Fibroblast of mammary gland (primary cell): ENCODE results near the gene SLC7A1.

ENCODE experiments used
- DNase-seq: peaks from one replicate; pipeline ENCODE4 v3.0.0-alpha.2; 2010; ENCODE audit warnings: low read depth
- H3K4me3 ChIP-seq: 2 replicates; pipeline ENCODE4 v1.5.1; 2011; ENCODE audit warnings: low read depth, mild to moderate bottlenecking, low read length, moderate library complexity; ENCODE audit not compliant: control insufficient read depth
- CTCF ChIP-seq: conservative IDR thresholded peaks from 2 replicates; pipeline ENCODE4 v1.5.1; 2011; ENCODE audit warnings: low read depth, low read length, inconsistent platforms; ENCODE audit not compliant: control insufficient read depth, insufficient read depth

Gene SLC7A1

GRCh38 chr13:29536853-29537252 lies 58.6 kb downstream of the SLC7A1 start:
- H3K4me3 ChIP-seq, result no peak overlapping the region
- DNase-seq, result no peak
- TF ChIP-seq CTCF, result no peak

GRCh38 chr13:29535663-29536655 lies 59.5 kb downstream of the SLC7A1 start:
- TF ChIP-seq CTCF, result no peak
- no peak for DNase-seq

GRCh38 chr13:29534083-29534482 lies 61.4 kb downstream of the SLC7A1 start:
- no peak for TF ChIP-seq CTCF
- no peak overlapping the region for H3K4me3 ChIP-seq
- DNase-seq, result no peak

More at GRCh38 chr13:29535663-29536655, 59.5 kb downstream of the SLC7A1 start:
- no peak overlapping the region for H3K4me3 ChIP-seq

GRCh38 chr13:29532821-29533220 lies 62.7 kb downstream of the SLC7A1 start:
- TF ChIP-seq CTCF, result no peak
- H3K4me3 ChIP-seq, result no peak overlapping the region
- DNase-seq, result no peak

- H3K4me3 ChIP-seq, result no peak overlapping the region
- no peak for TF ChIP-seq CTCF
- no peak for DNase-seq
Measured at GRCh38 chr13:29532116-29532515, 63.4 kb downstream of the SLC7A1 start.

- TF ChIP-seq CTCF, result no peak
- no peak overlapping the region for H3K4me3 ChIP-seq
- no peak for DNase-seq
Measured at GRCh38 chr13:29530901-29531300, 64.6 kb downstream of the SLC7A1 start.

- no peak overlapping the region for H3K4me3 ChIP-seq
- TF ChIP-seq CTCF, result no peak
- DNase-seq, result no peak
Measured at GRCh38 chr13:29529754-29530153, 65.7 kb downstream of the SLC7A1 start.
